Suprapubic skin (tissue), 4 donors: ENCODE results near the gene IL18RAP. TPM values are rescaled to one million over a fixed set of nuclear protein-coding genes. Genes with fewer than 3 reads are reported as not detected.

Experiments used
- DNase-seq, 2 donors: peaks; one replicate each; pipeline ENCODE4 v3.0.0-alpha.2; 2019; ENCODE audit warnings: low spot score in 2 of 2
- H3K27ac ChIP-seq: fragments of 200-600 bp; sonication (generic); one replicate; pipeline ENCODE4 v1.5.1; 2019
- H3K27me3 ChIP-seq: fragments of 200-600 bp; sonication (generic); one replicate; pipeline ENCODE4 v1.5.1; 2019
- H3K36me3 ChIP-seq: fragments of 200-600 bp; sonication (generic); one replicate; pipeline ENCODE4 v1.5.1; 2019
- H3K4me1 ChIP-seq: fragments of 200-600 bp; sonication (generic); one replicate; pipeline ENCODE4 v1.5.1; 2019
- H3K4me3 ChIP-seq: fragments of 200-600 bp; sonication (generic); one replicate; pipeline ENCODE4 v1.5.1; 2019; ENCODE audit warnings: mild to moderate bottlenecking
- H3K9me3 ChIP-seq: fragments of 200-600 bp; sonication (generic); one replicate; pipeline ENCODE4 v1.5.1; 2019
- EP300 ChIP-seq: sonication (generic); formaldehyde crosslinking; IDR thresholded peaks from one replicate; pipeline ENCODE4 v1.6.1; 2017; ENCODE audit warnings: antibody characterized with exemption
- POLR2A ChIP-seq, 2 donors: fragments of 450-650 bp; IDR thresholded peaks; one replicate each; pipeline ENCODE4 v1.6.1; 2017; ENCODE audit warnings: antibody characterized with exemption in 2 of 2, mild to moderate bottlenecking in 2 of 2, moderate library complexity in 2 of 2
- POLR2AphosphoS5 ChIP-seq, 3 donors: sonication (generic); formaldehyde crosslinking; IDR thresholded peaks; one replicate each; pipeline ENCODE4 v1.6.1; 2017; ENCODE audit warnings: antibody characterized with exemption in 3 of 3
- WGBS: methylation state at CpG from one replicate; pipeline ENCODE4 v1.1.5; 2018; 5-methylcytosine and 5-hydroxymethylcytosine counted together
- total RNA-seq, 4 donors: library from RNA; depleted of rRNA; stranded (reverse); fragments of >200 nt; gene quantifications; one replicate each; pipeline ENCODE4 v1.1.0, GENCODE V29; 2016
- TF ChIP-seq, protein P1 (sequence below), 2 donors: fragments of 200-600 bp in 1 of 2; fragments of 450-650 bp in 1 of 2; sonication (generic) in 1 of 2; IDR thresholded peaks; one replicate each; pipeline ENCODE4 v1.5.1; 2016 to 2019; ENCODE audit warnings: antibody characterized with exemption in 2 of 2, mild to moderate bottlenecking in 1 of 2, moderate library complexity in 1 of 2

IL18RAP gene
- total RNA-seq, 4 donors from 2014 or later: 0.59 to 2.3 TPM; not detected in 2

DNA sequence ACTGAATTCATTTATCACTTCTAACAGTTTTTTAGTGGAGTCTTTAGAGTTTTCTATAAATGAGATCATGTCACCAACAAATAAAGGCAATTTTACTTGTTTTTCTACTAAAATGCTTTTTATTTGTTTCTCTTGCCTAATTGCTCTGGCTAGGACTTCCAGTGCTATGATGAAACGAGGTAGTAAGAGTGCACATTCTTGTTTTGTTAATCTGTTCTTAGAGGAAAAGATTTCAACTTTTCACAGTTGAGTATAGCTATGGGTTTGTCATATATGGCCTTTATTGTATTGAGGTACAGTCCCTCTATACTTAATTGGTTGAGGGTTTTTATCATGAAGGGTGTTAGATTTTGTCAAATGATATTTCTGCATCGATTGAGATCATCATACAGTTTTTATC is 5.6 kb downstream of the IL18RAP start:
- no peaks in the 10 kb centered on the region for H3K36me3 ChIP-seq
- no peaks in the 10 kb centered on the region for H3K9me3 ChIP-seq
- WGBS: 77% methylated on average over 2 of the region's 2 CpGs
- no peaks in the 10 kb centered on the region for H3K4me1 ChIP-seq
- H3K27me3 ChIP-seq: no peaks in the 10 kb centered on the region
- no peak overlapping the region for H3K4me3 ChIP-seq
- no peak for DNase-seq
- TF ChIP-seq, protein P1, sequence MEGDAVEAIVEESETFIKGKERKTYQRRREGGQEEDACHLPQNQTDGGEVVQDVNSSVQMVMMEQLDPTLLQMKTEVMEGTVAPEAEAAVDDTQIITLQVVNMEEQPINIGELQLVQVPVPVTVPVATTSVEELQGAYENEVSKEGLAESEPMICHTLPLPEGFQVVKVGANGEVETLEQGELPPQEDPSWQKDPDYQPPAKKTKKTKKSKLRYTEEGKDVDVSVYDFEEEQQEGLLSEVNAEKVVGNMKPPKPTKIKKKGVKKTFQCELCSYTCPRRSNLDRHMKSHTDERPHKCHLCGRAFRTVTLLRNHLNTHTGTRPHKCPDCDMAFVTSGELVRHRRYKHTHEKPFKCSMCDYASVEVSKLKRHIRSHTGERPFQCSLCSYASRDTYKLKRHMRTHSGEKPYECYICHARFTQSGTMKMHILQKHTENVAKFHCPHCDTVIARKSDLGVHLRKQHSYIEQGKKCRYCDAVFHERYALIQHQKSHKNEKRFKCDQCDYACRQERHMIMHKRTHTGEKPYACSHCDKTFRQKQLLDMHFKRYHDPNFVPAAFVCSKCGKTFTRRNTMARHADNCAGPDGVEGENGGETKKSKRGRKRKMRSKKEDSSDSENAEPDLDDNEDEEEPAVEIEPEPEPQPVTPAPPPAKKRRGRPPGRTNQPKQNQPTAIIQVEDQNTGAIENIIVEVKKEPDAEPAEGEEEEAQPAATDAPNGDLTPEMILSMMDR (IDR thresholded peaks at IDR 0.05): no peak
- TF ChIP-seq POLR2AphosphoS5 (IDR thresholded peaks at IDR 0.05) (no peak), EP300 (no peak), POLR2A (IDR thresholded peaks at IDR 0.05) (no peak)
- H3K27ac ChIP-seq: no peak overlapping the region

DNA sequence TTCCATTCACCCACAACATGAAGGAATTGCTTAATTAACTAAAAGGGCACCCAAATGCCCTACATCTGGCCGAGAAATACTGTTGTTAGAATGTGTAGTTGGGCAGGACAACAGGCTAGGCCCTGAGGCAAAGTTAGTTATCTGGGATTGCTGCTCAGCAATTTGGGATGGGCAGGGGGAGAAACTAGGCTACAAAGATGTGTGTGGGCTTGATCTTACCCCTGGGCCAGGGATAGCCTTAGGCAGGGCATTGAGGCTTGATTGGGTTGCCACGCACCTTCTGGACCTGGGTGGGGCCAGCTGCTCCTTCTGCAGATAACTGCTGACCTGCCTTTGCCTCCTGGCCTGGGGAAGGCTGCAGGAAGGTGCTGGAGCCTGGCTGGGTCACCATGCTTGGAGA is 9.4 kb downstream of the IL18RAP start:
- no peaks in the 10 kb centered on the region for H3K36me3 ChIP-seq
- DNase-seq: no peak
- no peaks in the 10 kb centered on the region for H3K27me3 ChIP-seq
- TF ChIP-seq POLR2A (IDR thresholded peaks at IDR 0.05) (no peak), POLR2AphosphoS5 (IDR thresholded peaks at IDR 0.05) (no peak), EP300 (no peak)
- TF ChIP-seq, protein P1 (IDR thresholded peaks at IDR 0.05): no peak
- H3K4me3 ChIP-seq: no peak overlapping the region
- H3K27ac ChIP-seq: no peak overlapping the region
- H3K9me3 ChIP-seq: no peaks in the 10 kb centered on the region
- WGBS: 58% methylated on average over 2 of the region's 2 CpGs
- no peaks in the 10 kb centered on the region for H3K4me1 ChIP-seq

DNA sequence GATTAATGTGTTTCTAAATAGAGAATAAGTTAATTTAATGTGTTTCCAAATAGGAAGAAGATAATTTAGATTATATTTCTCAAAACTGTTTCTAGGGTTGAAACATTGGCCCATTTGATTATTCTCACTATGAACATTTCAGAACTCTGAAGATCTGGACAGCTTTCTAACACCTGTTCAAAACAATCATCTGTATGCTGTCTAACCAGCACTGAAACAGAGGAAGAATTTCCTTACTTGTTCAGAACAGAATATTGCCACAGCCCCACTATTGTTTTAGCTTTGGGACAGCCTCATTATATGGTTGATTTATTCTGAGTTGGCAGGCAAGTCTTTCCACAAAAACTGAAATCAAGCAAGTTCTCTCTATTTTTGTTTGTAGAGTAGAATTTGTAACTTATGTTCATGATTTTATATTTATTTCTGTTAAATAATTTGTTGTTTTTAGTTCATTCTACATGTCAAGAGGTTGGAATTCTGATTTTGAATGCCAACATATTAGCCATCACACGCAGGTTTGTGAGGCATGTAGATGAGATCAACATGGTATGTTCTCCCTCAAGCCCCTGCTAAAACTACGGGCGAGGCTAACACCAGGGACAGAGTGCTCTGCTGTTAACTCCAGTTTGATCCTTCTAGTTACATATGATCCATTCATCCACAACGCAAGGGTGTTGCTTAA is 11.2 kb downstream of the IL18RAP start:
- Histone ChIP-seq H3K4me1 (no peaks in the 10 kb centered on the region), H3K36me3 (no peaks in the 10 kb centered on the region), H3K27ac (no peak overlapping the region), H3K4me3 (no peak overlapping the region), H3K9me3 (no peaks in the 10 kb centered on the region), H3K27me3 (no peaks in the 10 kb centered on the region)
- 93% methylated on average over 4 of the region's 4 CpGs for WGBS
- no peak for TF ChIP-seq POLR2AphosphoS5 (IDR thresholded peaks at IDR 0.05)
- TF ChIP-seq, protein P1 (IDR thresholded peaks at IDR 0.05): no peak
- TF ChIP-seq POLR2A (IDR thresholded peaks at IDR 0.05): no peak
- no peak for TF ChIP-seq EP300
- no peak for DNase-seq

DNA sequence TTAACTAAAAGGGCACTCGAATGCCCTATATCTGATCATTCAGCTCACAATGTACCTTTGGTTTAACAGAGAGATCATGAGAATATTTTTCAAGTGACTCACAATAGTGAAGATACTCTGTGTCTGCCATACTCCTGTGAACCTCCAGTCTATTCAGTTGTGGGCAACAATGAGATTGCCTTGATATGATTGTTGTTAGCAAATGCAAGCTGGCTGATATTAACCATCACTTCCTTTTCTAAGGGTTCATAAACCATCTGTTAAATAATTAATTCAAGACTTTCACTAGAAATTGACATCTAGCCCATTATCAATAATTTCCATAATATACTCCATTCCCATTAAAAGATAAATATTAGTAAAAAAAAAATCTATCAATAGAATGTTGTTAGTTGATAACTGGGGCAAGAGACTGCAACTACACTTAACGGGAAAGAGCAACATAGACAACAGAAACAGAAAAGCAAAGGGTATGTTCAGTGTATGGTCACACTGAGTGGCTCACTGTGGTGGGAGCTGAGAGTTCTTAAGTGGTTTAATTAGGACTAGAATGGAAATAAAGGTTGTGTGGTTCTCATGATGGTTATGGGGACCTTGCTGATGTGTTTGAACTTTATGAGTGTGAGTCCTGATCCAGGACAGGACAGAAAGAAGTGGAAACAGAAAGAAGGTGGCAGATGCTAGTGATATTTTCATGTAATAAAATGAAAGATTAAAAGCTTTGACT is 11.9 kb downstream of the IL18RAP start:
- Histone ChIP-seq H3K4me3 (no peak overlapping the region), H3K9me3 (no peaks in the 10 kb centered on the region), H3K27ac (no peak overlapping the region), H3K4me1 (no peaks in the 10 kb centered on the region), H3K27me3 (no peaks in the 10 kb centered on the region), H3K36me3 (no peaks in the 10 kb centered on the region)
- WGBS: 91% methylated on average over 2 of the region's 2 CpGs
- no peak for DNase-seq
- TF ChIP-seq EP300 (no peak), POLR2A (IDR thresholded peaks at IDR 0.05) (no peak), POLR2AphosphoS5 (IDR thresholded peaks at IDR 0.05) (no peak)
- TF ChIP-seq, protein P1 (IDR thresholded peaks at IDR 0.05): no peak

DNA sequence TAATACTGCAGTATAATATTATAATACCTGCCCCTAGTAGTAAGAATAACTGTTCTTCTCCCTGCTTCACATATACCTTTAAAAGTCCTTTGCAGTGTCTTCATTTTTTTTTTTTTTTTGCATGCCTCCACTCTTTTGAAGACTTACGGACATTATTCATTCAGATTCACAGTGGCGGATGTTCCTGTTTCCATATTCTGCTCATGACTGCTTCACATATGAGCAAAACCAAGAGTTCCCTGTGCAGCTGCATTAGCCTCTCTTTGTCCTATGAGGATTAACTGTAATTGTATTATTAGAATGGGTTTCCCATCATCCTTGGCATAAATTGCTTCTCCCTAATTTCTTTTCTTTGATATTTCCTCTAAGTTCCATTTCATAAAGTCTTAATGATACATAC is 12.8 kb downstream of the IL18RAP start:
- WGBS: 61% methylated on average over 2 of the region's 2 CpGs

More for the DNA sequence above, 12.8 kb downstream of the IL18RAP start:
- no peaks in the 10 kb centered on the region for H3K36me3 ChIP-seq
- no peaks in the 10 kb centered on the region for H3K4me1 ChIP-seq
- no peak for DNase-seq
- TF ChIP-seq EP300 (no peak), POLR2A (IDR thresholded peaks at IDR 0.05) (no peak), POLR2AphosphoS5 (IDR thresholded peaks at IDR 0.05) (no peak)
- TF ChIP-seq, protein P1 (IDR thresholded peaks at IDR 0.05): no peak
- no peaks in the 10 kb centered on the region for H3K9me3 ChIP-seq
- no peaks in the 10 kb centered on the region for H3K27me3 ChIP-seq
- H3K27ac ChIP-seq: no peak overlapping the region
- no peak overlapping the region for H3K4me3 ChIP-seq
